Endodermal cell (in vitro differentiated cells): ENCODE measurements around the gene BEST2. TPM values are rescaled to one million over a fixed set of nuclear protein-coding genes. Genes with fewer than 3 reads are reported as not detected.

Experiments
- DNase-seq: peaks from one replicate; pipeline ENCODE4 v3.0.0-alpha.2; 2017
- H3K27ac ChIP-seq: 2 replicates; pipeline ENCODE4 v1.5.1; 2013; ENCODE audit warnings: mild to moderate bottlenecking, low read depth, low read length, moderate library complexity
- H3K27me3 ChIP-seq: 2 replicates; pipeline ENCODE4 v1.6.1; 2013; ENCODE audit warnings: mild to moderate bottlenecking, low read length, moderate library complexity; ENCODE audit not compliant: insufficient read depth, control insufficient read depth, poor library complexity, severe bottlenecking
- H3K36me3 ChIP-seq: 2 replicates; pipeline ENCODE4 v1.7.0; 2013; ENCODE audit warnings: mild to moderate bottlenecking, low read length, moderate library complexity; ENCODE audit not compliant: control insufficient read depth, insufficient read depth
- H3K4me1 ChIP-seq: one replicate; pipeline ENCODE4 v1.7.0; 2013; ENCODE audit warnings: low read length; ENCODE audit not compliant: control insufficient read depth, insufficient read depth
- H3K4me3 ChIP-seq: 2 replicates; pipeline ENCODE4 v1.5.1; 2013; ENCODE audit warnings: mild to moderate bottlenecking, low read length, moderate library complexity
- H3K9ac ChIP-seq: 2 replicates; pipeline ENCODE4 v1.6.1; 2013; ENCODE audit warnings: mild to moderate bottlenecking, low read length, moderate library complexity; ENCODE audit not compliant: poor library complexity, severe bottlenecking; ENCODE audit errors: extremely low read depth
- H3K9me3 ChIP-seq: 2 replicates; pipeline ENCODE4 v1.6.1; 2013; ENCODE audit warnings: mild to moderate bottlenecking, low read length, moderate library complexity; ENCODE audit not compliant: control insufficient read depth
- H3K27ac Mint-ChIP-seq: 2 replicates; pipeline ENCODE4 v1.8.0; 2020; ENCODE audit warnings: mixed read lengths
- H3K27me3 Mint-ChIP-seq: 2 replicates; pipeline ENCODE4 v1.8.0; 2021; ENCODE audit warnings: mild to moderate bottlenecking, mixed read lengths; ENCODE audit not compliant: insufficient read depth
- H3K36me3 Mint-ChIP-seq: 2 replicates; pipeline ENCODE4 v1.8.0; 2020; ENCODE audit warnings: low read depth, mixed read lengths
- H3K4me1 Mint-ChIP-seq: 2 replicates; pipeline ENCODE4 v1.8.0; 2020; ENCODE audit warnings: mixed read lengths
- H3K4me3 Mint-ChIP-seq: 2 replicates; pipeline ENCODE4 v1.8.0; 2020; ENCODE audit warnings: mild to moderate bottlenecking, moderate library complexity, mixed read lengths
- H3K9me3 Mint-ChIP-seq: 2 replicates; pipeline ENCODE4 v1.8.0; 2020; ENCODE audit warnings: mild to moderate bottlenecking, mixed read lengths
- CTCF ChIP-seq: fragments of 200-600 bp; sonication (generic); conservative IDR thresholded peaks from 2 replicates; pipeline ENCODE4 v1.5.0; 2021; ENCODE audit warnings: antibody characterized with exemption, mild to moderate bottlenecking
- WGBS, 2 experiments: methylation state at CpG; one replicate each; pipeline versions ENCODE4 v1.1.5 to v1.1.7; 2013; ENCODE audit warnings: missing lambda C conversion rate in 2 of 2, mixed read lengths in 1 of 2; ENCODE audit not compliant: insufficient coverage in 1 of 2, insufficient read length in 1 of 2; 5-methylcytosine and 5-hydroxymethylcytosine counted together
- total RNA-seq, 2 donors: library from RNA; stranded (reverse); fragmentation: NEBNext Ultra II Directional in 1 of 2; extraction: Animal tissue kit (Norgen Biotek cat#: 25700) in 1 of 2; gene quantifications; 2 replicates in 1 of 2; 3 replicates in 1 of 2; pipeline ENCODE4 v1.2.1, GENCODE V29; 2021

BEST2 gene
- total RNA-seq, 2 donors from 2014 or later = 0.95 to 1.2 TPM

- WGBS, 2 experiments = 43 to 45% methylated on average over 4 to 16 of the region's 16 CpGs
- Histone ChIP-seq H3K27ac (no peak overlapping the region), H3K4me3 (no peak overlapping the region), H3K4me1 (peaks cover 4% of the 10 kb centered on the region), H3K36me3 (no peaks in the 10 kb centered on the region), H3K9me3 (no peaks in the 10 kb centered on the region), H3K27me3 (no peaks in the 10 kb centered on the region), H3K9ac (no peak overlapping the region)
- Mint-ChIP-seq H3K27ac (no peak overlapping the region), H3K36me3 (no peaks in the 10 kb centered on the region), H3K4me3 (peak overlapping the region; percentile 61), H3K4me1 (peaks cover 15% of the 10 kb centered on the region), H3K27me3 (no peaks in the 10 kb centered on the region), H3K9me3 (no peaks in the 10 kb centered on the region)
- TF ChIP-seq CTCF = no peak
- peak; percentile 58 for DNase-seq
Measured at GRCh38 chr19:12783291-12783848, 31.8 kb downstream of the BEST2 start.

GRCh38 chr19:12783849-12784393 lies 32.3 kb downstream of the BEST2 start:
- Mint-ChIP-seq H3K9me3 (no peaks in the 10 kb centered on the region), H3K36me3 (no peaks in the 10 kb centered on the region), H3K4me1 (peaks cover 16% of the 10 kb centered on the region), H3K27me3 (no peaks in the 10 kb centered on the region), H3K27ac (no peak overlapping the region), H3K4me3 (peak overlapping the region; percentile 61)
- H3K4me1 ChIP-seq = peaks cover 9% of the 10 kb centered on the region
- WGBS, 2 experiments = 20 to 62% methylated on average over 1 to 18 of the region's 19 CpGs
- TF ChIP-seq CTCF = no peak
- H3K9me3 ChIP-seq = no peaks in the 10 kb centered on the region
- no peaks in the 10 kb centered on the region for H3K36me3 ChIP-seq
- H3K9ac ChIP-seq = no peak overlapping the region
- peak; percentile 54 for DNase-seq
- H3K27me3 ChIP-seq = no peaks in the 10 kb centered on the region
- H3K27ac ChIP-seq = no peak overlapping the region
- H3K4me3 ChIP-seq = no peak overlapping the region

DNA sequence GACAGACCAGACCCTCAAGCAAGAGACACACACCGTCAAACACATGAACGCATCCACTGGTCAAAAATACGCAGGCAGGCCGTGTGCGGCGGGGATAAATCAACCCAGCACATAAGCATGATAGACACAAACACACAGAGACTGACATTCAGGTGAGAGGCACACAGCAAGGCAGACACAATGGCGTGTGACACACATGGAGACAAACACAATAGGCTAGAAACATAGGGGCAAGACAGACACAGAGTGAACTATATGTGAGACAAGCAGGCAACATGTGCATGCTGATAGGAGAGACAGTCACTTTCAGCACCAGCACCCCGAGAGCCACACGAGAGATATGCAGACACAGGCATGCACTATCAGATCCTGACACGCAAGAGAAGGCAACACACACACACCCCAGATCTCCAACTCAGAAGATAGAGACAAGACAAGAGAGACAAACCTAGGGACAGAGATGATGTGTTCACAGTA lies 32.8 kb downstream of the BEST2 start:
- Mint-ChIP-seq H3K4me3 (no peak overlapping the region), H3K27me3 (no peaks in the 10 kb centered on the region), H3K9me3 (no peaks in the 10 kb centered on the region), H3K36me3 (no peaks in the 10 kb centered on the region), H3K27ac (no peak overlapping the region), H3K4me1 (peaks cover 17% of the 10 kb centered on the region)
- H3K36me3 ChIP-seq = no peaks in the 10 kb centered on the region
- no peak overlapping the region for H3K4me3 ChIP-seq
- H3K27me3 ChIP-seq = no peaks in the 10 kb centered on the region
- 95% methylated on average over 4 to 10 of the region's 10 CpGs for WGBS, 2 experiments
- H3K4me1 ChIP-seq = peaks cover 11% of the 10 kb centered on the region
- TF ChIP-seq CTCF = no peak
- no peak for DNase-seq
- peak overlapping the region; percentile 41 for H3K27ac ChIP-seq
- H3K9ac ChIP-seq = no peak overlapping the region
- no peaks in the 10 kb centered on the region for H3K9me3 ChIP-seq
